WERI-Rb-1 (cell line): ENCODE data around the gene CEP350.

ENCODE experiments used
- DNase-seq: peaks from one replicate; pipeline ENCODE4 v3.0.0-alpha.2; 2020
- H3K27ac ChIP-seq: fragments of 250-450 bp; sonication (Bioruptor Pico); 2 replicates; pipeline ENCODE4 v1.5.1; 2020; ENCODE audit warnings: mild to moderate bottlenecking, moderate library complexity
- H3K27me3 ChIP-seq: fragments of 250-450 bp; sonication (Bioruptor Pico); 2 replicates; pipeline ENCODE4 v1.5.1; 2021; ENCODE audit warnings: mild to moderate bottlenecking, low read depth, moderate library complexity; ENCODE audit not compliant: insufficient read depth, severe bottlenecking
- H3K36me3 ChIP-seq: fragments of 250-450 bp; sonication (Bioruptor Pico); 2 replicates; pipeline ENCODE4 v1.5.1; 2020; ENCODE audit warnings: mild to moderate bottlenecking, moderate library complexity
- H3K4me3 ChIP-seq: 2 replicates; pipeline ENCODE4 v1.5.1; 2011; ENCODE audit warnings: low read depth, mild to moderate bottlenecking, control low read depth, low read length
- H3K9me3 ChIP-seq: fragments of 250-450 bp; sonication (Bioruptor Pico); 2 replicates; pipeline ENCODE4 v1.5.1; 2021; ENCODE audit warnings: mild to moderate bottlenecking, moderate library complexity; ENCODE audit not compliant: severe bottlenecking
- CTCF ChIP-seq: IDR thresholded peaks from 2 replicates; pipeline ENCODE4 v1.5.1; 2011; ENCODE audit warnings: low read depth, mild to moderate bottlenecking, control low read depth, inconsistent platforms, low read length

The CEP350 gene

GRCh38 chr1:180154003-180154324, 199.4 kb downstream of the CEP350 start:
- H3K9me3 ChIP-seq, result no peaks in the 10 kb centered on the region
- peak overlapping the region; percentile 97 for H3K4me3 ChIP-seq
- DNase-seq, result no peak
- H3K36me3 ChIP-seq, result peaks cover 3% of the 10 kb centered on the region
- peak overlapping the region; percentile 97 for H3K27ac ChIP-seq
- TF ChIP-seq CTCF, result no peak
- no peaks in the 10 kb centered on the region for H3K27me3 ChIP-seq

- Histone ChIP-seq H3K27ac (peak within 1 kb of the TSS; percentile 97), H3K4me3 (peak within 1 kb of the TSS; percentile 97), H3K27me3 (no peaks in the 10 kb centered on the region), H3K36me3 (peaks cover 3% of the 10 kb centered on the region), H3K9me3 (no peaks in the 10 kb centered on the region)
- DNase-seq, result peak; percentile 90
- peak; percentile 13; the same call in 1 of the 2 replicates for TF ChIP-seq CTCF
Observed at GRCh38 chr1:180154325-180155181, 199.9 kb downstream of the CEP350 start, which contains the start of gene QSOX1. Gene QSOX1 (plus strand): TSS chr1:180154869. CDS start chr1:180154908, 39 bp downstream.

GRCh38 chr1:180155182-180155682, 200.6 kb downstream of the CEP350 start:
- peak; percentile 28 for DNase-seq
- Histone ChIP-seq H3K9me3 (no peaks in the 10 kb centered on the region), H3K4me3 (peak overlapping the region; percentile 97), H3K36me3 (peaks cover 3% of the 10 kb centered on the region), H3K27me3 (no peaks in the 10 kb centered on the region), H3K27ac (peak overlapping the region; percentile 18; the same call in 1 of the 2 replicates)
- no peak for TF ChIP-seq CTCF

GRCh38 chr1:180156201-180156600, 201.6 kb downstream of the CEP350 start:
- no peaks in the 10 kb centered on the region for H3K9me3 ChIP-seq
- peaks cover 3% of the 10 kb centered on the region for H3K36me3 ChIP-seq
- no peak for TF ChIP-seq CTCF
- no peak overlapping the region for H3K27ac ChIP-seq
- no peak overlapping the region for H3K4me3 ChIP-seq
- no peaks in the 10 kb centered on the region for H3K27me3 ChIP-seq
- DNase-seq, result no peak

- no peak for DNase-seq
- H3K27me3 ChIP-seq, result no peaks in the 10 kb centered on the region
- H3K36me3 ChIP-seq, result peaks cover 3% of the 10 kb centered on the region
- no peak for TF ChIP-seq CTCF
- H3K4me3 ChIP-seq, result no peak overlapping the region
- H3K9me3 ChIP-seq, result no peaks in the 10 kb centered on the region
- H3K27ac ChIP-seq, result no peak overlapping the region
Observed at GRCh38 chr1:180156631-180157091, 202.1 kb downstream of the CEP350 start.
